Nephron (organoid): ENCODE measurements around the gene CUL2.

Experiments used
- H3K27ac Mint-ChIP-seq, 3 experiments: 2 replicates each; pipeline ENCODE4 v1.8.0; 2020; ENCODE audit warnings: mixed read lengths in 3 of 3, mild to moderate bottlenecking in 2 of 3, moderate library complexity in 1 of 3
- H3K27me3 Mint-ChIP-seq: 2 replicates; pipeline ENCODE4 v1.8.0; 2021; ENCODE audit warnings: low read depth, mild to moderate bottlenecking, moderate library complexity, mixed read lengths
- H3K36me3 Mint-ChIP-seq: 2 replicates; pipeline ENCODE4 v1.8.0; 2020; ENCODE audit warnings: low read depth, mixed read lengths
- H3K4me1 Mint-ChIP-seq: 2 replicates; pipeline ENCODE4 v1.8.0; 2020; ENCODE audit warnings: mixed read lengths
- H3K4me3 Mint-ChIP-seq, 3 experiments: 2 replicates each; pipeline ENCODE4 v1.8.0; 2020; ENCODE audit warnings: mild to moderate bottlenecking in 3 of 3, mixed read lengths in 3 of 3, moderate library complexity in 2 of 3
- H3K9me3 Mint-ChIP-seq: 2 replicates; pipeline ENCODE4 v1.8.0; 2020; ENCODE audit warnings: mixed read lengths
- TF ChIP-seq, protein P1 (sequence below), 3 experiments: fragments of 200-600 bp; sonication (generic); IDR thresholded peaks; one replicate each; pipeline ENCODE4 v1.5.0; 2021; ENCODE audit warnings: antibody characterized with exemption in 3 of 3; ENCODE audit not compliant: unreplicated experiment in 3 of 3

CUL2 gene

DNA sequence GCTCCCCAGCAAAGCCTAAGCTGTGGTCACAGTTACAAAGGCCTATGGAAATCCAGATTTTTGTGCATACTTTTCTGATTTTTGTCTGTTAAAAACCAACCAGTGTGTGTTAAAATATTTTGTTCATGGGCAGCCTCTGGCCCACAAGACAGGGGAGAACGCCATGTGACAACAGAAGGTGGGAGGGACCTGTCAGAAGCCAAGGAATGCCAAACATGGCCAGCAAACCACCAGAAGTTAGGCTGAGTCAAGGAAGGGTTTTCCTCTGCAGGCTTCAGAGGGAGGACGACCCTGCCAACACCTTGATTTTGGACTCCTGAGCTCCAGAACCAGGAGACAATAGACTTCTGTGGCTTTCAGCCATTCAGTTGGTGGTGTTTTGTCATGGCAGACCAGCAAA lies 127.3 kb downstream of the CUL2 start:
- no peak overlapping the region for H3K4me3 Mint-ChIP-seq
- no peak overlapping the region for H3K27ac Mint-ChIP-seq
- H3K9me3 Mint-ChIP-seq = no peaks in the 10 kb centered on the region
- H3K36me3 Mint-ChIP-seq = no peaks in the 10 kb centered on the region
- H3K27me3 Mint-ChIP-seq = peaks cover 5% of the 10 kb centered on the region
- TF ChIP-seq, protein P1, sequence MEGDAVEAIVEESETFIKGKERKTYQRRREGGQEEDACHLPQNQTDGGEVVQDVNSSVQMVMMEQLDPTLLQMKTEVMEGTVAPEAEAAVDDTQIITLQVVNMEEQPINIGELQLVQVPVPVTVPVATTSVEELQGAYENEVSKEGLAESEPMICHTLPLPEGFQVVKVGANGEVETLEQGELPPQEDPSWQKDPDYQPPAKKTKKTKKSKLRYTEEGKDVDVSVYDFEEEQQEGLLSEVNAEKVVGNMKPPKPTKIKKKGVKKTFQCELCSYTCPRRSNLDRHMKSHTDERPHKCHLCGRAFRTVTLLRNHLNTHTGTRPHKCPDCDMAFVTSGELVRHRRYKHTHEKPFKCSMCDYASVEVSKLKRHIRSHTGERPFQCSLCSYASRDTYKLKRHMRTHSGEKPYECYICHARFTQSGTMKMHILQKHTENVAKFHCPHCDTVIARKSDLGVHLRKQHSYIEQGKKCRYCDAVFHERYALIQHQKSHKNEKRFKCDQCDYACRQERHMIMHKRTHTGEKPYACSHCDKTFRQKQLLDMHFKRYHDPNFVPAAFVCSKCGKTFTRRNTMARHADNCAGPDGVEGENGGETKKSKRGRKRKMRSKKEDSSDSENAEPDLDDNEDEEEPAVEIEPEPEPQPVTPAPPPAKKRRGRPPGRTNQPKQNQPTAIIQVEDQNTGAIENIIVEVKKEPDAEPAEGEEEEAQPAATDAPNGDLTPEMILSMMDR (IDR thresholded peaks at IDR 0.05; ENCODE audit: unreplicated experiment in 3 of 3) = no peak
- H3K4me1 Mint-ChIP-seq = peaks cover 9% of the 10 kb centered on the region

- no peaks in the 10 kb centered on the region for H3K36me3 Mint-ChIP-seq
- H3K4me3 Mint-ChIP-seq = no peak overlapping the region
- no peaks in the 10 kb centered on the region for H3K9me3 Mint-ChIP-seq
- no peaks in the 10 kb centered on the region for H3K27me3 Mint-ChIP-seq
- H3K4me1 Mint-ChIP-seq = no peaks in the 10 kb centered on the region
- TF ChIP-seq, protein P1 (IDR thresholded peaks at IDR 0.05; ENCODE audit: unreplicated experiment in 3 of 3) = peak in 2 of 3 experiments; percentile 28 to 38
- H3K27ac Mint-ChIP-seq = no peak overlapping the region
These were observed 129.2 kb downstream of the CUL2 start for GRCh38 chr10:34960983-34961382.

- no peaks in the 10 kb centered on the region for H3K9me3 Mint-ChIP-seq
- H3K4me1 Mint-ChIP-seq = no peaks in the 10 kb centered on the region
- H3K27ac Mint-ChIP-seq = no peak overlapping the region
- TF ChIP-seq, protein P1 (IDR thresholded peaks at IDR 0.05; ENCODE audit: unreplicated experiment in 3 of 3) = no peak
- H3K36me3 Mint-ChIP-seq = no peaks in the 10 kb centered on the region
- no peaks in the 10 kb centered on the region for H3K27me3 Mint-ChIP-seq
- no peak overlapping the region for H3K4me3 Mint-ChIP-seq
These were observed 130.4 kb downstream of the CUL2 start for GRCh38 chr10:34959786-34960185.

GRCh38 chr10:34959321-34959720 lies 130.8 kb downstream of the CUL2 start:
- TF ChIP-seq, protein P1 (IDR thresholded peaks at IDR 0.05; ENCODE audit: unreplicated experiment in 3 of 3) = no peak
- no peak overlapping the region for H3K4me3 Mint-ChIP-seq
- no peaks in the 10 kb centered on the region for H3K9me3 Mint-ChIP-seq
- H3K27ac Mint-ChIP-seq = no peak overlapping the region
- no peaks in the 10 kb centered on the region for H3K4me1 Mint-ChIP-seq
- no peaks in the 10 kb centered on the region for H3K36me3 Mint-ChIP-seq
- no peaks in the 10 kb centered on the region for H3K27me3 Mint-ChIP-seq
